ENCODE measurements around the gene RASGRF2.

RASGRF2 gene

DNA sequence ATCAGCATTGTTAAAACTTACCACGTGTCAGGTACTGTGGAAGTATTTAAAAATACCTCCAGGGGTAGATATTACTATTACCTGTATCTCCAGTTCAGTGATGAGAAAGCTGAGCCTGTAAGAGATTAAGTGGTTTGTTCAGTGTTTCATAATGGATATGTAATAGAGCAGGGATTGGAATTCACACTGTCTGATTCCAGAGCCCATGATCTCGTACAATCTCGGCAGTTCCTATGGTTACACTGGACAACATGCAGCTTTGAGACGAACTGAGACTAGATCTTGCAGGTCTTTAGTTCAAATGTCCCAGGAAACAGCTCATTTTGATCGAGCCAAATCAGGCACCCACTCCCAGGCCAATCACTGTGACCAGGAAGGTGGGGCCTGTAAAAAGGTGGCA, 8.8 kb upstream of the RASGRF2 start:
- TF ChIP-seq, protein P1, sequence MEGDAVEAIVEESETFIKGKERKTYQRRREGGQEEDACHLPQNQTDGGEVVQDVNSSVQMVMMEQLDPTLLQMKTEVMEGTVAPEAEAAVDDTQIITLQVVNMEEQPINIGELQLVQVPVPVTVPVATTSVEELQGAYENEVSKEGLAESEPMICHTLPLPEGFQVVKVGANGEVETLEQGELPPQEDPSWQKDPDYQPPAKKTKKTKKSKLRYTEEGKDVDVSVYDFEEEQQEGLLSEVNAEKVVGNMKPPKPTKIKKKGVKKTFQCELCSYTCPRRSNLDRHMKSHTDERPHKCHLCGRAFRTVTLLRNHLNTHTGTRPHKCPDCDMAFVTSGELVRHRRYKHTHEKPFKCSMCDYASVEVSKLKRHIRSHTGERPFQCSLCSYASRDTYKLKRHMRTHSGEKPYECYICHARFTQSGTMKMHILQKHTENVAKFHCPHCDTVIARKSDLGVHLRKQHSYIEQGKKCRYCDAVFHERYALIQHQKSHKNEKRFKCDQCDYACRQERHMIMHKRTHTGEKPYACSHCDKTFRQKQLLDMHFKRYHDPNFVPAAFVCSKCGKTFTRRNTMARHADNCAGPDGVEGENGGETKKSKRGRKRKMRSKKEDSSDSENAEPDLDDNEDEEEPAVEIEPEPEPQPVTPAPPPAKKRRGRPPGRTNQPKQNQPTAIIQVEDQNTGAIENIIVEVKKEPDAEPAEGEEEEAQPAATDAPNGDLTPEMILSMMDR (conservative IDR thresholded peaks at IDR 0.05; ENCODE audit: low read depth, low read length): no peak
- H3K4me3 ChIP-seq (ENCODE audit: low read length): no peak overlapping the region
- DNase-seq (ENCODE audit: low read depth): no peak

DNA sequence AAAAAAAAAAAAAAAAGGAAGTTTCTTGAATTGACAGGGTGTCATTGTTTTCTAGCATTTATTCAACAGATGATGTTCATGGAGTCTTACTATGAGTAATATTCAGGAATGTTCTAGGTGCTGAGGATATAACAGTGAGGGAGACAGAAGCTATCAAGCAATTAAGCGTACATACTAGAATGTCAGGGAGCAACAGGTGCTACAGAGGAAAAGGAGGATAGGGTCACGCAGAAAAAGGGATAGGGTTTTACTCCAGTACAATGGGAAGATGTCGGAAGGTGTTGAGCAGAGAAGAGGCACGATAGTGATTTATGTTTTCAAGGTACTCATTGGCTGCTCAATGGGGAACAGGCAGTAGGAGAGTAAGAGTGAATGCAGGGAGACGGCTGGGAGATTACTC, 6.6 kb upstream of the RASGRF2 start:
- DNase-seq (ENCODE audit: low read depth): no peak
- no peak overlapping the region for H3K4me3 ChIP-seq (ENCODE audit: low read length)
- TF ChIP-seq, protein P1 (conservative IDR thresholded peaks at IDR 0.05; ENCODE audit: low read depth, low read length): no peak

DNA sequence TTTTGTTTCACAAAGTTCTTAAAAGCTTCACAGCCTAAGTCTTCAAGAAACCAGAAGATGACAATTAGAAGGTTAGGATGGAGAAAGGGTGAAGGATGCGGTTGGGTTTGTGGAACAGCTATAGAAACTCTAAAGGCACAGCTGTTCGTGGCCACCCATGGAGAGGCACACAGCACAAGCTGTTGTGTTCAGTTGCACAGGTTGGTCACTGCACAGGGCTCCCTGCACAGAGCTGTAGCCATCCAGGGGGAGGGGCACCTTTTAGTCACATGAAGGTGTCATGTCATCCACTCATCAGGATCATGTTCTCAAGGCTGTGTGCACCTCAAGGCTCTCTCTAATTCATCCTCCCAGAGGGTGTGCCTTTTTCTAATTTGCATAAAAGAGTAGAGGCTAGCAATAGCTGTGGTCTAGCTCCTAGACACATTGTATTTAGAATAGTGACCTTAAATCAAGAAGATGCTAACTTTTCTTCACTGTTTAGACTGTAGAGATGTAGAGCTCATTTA, 5.0 kb upstream of the RASGRF2 start:
- TF ChIP-seq, protein P1 (conservative IDR thresholded peaks at IDR 0.05; ENCODE audit: low read depth, low read length): no peak

DNA sequence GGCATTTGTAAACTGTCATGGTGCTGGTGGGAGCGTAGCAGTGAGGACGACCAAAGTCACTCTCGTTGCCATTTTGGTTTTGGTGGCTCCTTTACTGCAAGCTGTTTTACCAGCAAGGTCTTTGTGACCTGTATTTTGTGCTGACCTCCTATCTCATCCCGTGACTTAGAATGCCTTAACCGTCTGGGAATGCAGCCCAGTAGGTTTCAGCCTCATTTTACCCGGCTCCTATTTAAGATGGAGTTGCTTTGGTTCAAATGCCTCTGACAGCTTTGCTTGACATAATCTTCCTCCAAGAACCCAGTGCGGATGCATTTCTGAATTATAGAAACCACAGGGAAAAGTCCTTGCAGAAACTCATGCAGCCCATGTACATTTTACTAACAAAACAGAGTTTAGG, 3.9 kb upstream of the RASGRF2 start:
- no peak for DNase-seq (ENCODE audit: low read depth)
- H3K4me3 ChIP-seq (ENCODE audit: low read length): no peak overlapping the region
- TF ChIP-seq, protein P1 (conservative IDR thresholded peaks at IDR 0.05; ENCODE audit: low read depth, low read length): no peak

More for the DNA sequence above, 5.0 kb upstream of the RASGRF2 start:
- H3K4me3 ChIP-seq (ENCODE audit: low read length): no peak overlapping the region
- DNase-seq (ENCODE audit: low read depth): no peak

DNA sequence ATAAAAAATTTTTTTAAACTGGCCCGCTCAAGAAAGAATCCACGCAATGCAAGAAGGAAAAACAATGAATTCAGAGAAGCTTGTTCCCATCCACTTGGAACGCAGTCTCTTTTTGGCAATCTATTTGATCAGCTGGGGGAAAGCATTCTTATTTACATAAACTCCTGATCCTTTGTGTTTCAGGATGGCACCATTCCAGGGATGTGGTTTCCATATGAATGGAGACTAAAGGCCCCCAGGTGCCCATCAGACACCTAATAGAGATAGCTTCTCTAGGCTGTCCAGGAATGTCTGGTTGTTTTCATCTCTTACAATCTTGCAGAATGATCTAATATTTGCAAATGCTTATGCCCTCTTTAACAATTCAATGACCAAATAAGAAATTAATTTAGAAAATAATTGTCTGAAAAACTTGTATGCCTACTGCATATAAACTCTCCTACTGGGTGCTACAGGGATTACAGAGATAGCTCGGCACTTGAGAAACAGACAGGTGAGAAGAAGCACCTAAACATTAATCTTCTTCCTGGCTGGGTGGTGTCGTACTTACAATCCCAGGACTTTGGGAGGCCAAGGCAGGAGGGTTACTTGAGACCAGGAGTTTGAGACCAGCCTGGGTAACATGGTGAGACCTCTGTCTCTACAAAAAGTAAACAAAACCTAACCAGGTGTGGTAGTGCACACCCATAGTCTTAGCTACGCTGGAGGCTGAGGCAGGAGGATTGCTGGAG, 3.0 kb upstream of the RASGRF2 start:
- no peak for DNase-seq (ENCODE audit: low read depth)
- H3K4me3 ChIP-seq (ENCODE audit: low read length): no peak overlapping the region
- TF ChIP-seq, protein P1 (conservative IDR thresholded peaks at IDR 0.05; ENCODE audit: low read depth, low read length): no peak

DNA sequence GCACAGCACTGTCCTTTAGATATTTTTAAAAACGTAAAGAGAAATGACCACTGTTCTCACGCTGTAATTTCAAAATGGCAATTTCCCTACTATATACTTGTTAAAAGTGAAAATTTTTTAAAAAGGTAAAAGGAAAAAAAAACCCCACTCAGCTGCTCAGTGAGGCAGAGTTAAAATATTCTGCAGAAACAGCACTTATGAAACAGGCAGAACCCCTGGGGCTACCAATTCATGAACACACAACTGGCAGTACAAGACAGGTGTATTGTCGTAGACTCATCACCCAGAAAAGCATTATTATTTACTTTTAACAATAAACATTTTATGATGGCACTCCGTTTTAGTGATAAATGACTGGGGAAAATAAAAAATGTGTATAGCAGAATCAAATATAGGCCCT, 1.5 kb upstream of the RASGRF2 start:
- TF ChIP-seq, protein P1 (conservative IDR thresholded peaks at IDR 0.05; ENCODE audit: low read depth, low read length): no peak
- no peak for DNase-seq (ENCODE audit: low read depth)
- H3K4me3 ChIP-seq (ENCODE audit: low read length): no peak overlapping the region

DNA sequence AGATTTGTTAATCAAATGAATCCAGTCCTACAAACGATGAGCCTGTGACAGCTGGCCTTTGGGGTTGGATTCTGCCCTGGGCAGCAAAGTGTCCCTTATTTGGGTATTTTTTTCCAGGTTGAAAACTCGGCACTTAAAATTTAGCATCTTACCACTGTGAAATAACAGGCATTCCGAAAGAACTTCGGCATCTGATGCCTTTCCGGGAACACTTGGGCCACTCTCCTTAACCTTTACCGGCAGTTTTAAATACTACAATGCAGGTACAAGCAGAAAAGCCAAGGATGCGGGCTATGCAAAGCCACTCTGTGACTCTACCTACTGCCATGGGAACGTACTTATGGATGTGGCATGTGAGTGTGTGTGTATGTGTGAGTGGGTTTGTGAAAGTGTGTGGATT, 1.0 kb upstream of the RASGRF2 start:
- TF ChIP-seq, protein P1 (conservative IDR thresholded peaks at IDR 0.05; ENCODE audit: low read depth, low read length): no peak
- DNase-seq (ENCODE audit: low read depth): no peak
- H3K4me3 ChIP-seq (ENCODE audit: low read length): no peak overlapping the region
